Parathyroid adenoma (tissue), 2 donors: Measurements from ENCODE around the gene FAM110A.

Source experiments
- H2AFZ ChIP-seq: fragments of 300-600 bp; sonication (generic); one replicate; pipeline ENCODE4 v1.7.0; 2017; ENCODE audit warnings: antibody characterized with exemption, mild to moderate bottlenecking
- H3K27ac ChIP-seq: fragments of 300-600 bp; sonication (generic); one replicate; pipeline ENCODE4 v1.7.0; 2017
- H3K27me3 ChIP-seq: fragments of 300-600 bp; sonication (generic); one replicate; pipeline ENCODE4 v1.7.0; 2017; ENCODE audit warnings: low read length; ENCODE audit not compliant: control insufficient read depth, insufficient read depth
- H3K36me3 ChIP-seq: fragments of 300-600 bp; sonication (generic); one replicate; pipeline ENCODE4 v1.7.0; 2017; ENCODE audit warnings: low read length; ENCODE audit not compliant: control insufficient read depth, insufficient read depth
- H3K4me1 ChIP-seq: fragments of 300-600 bp; sonication (generic); one replicate; pipeline ENCODE4 v1.7.0; 2017; ENCODE audit warnings: control low read depth
- H3K4me2 ChIP-seq: fragments of 300-600 bp; sonication (generic); one replicate; pipeline ENCODE4 v1.7.0; 2017; ENCODE audit warnings: low read length
- H3K4me3 ChIP-seq: fragments of 300-600 bp; sonication (generic); one replicate; pipeline ENCODE4 v1.7.0; 2017; ENCODE audit warnings: low read depth, low read length
- H3K79me2 ChIP-seq: fragments of 300-600 bp; sonication (generic); one replicate; pipeline ENCODE4 v1.7.0; 2017; ENCODE audit warnings: control low read depth
- H3K9ac ChIP-seq: fragments of 300-600 bp; sonication (generic); one replicate; pipeline ENCODE4 v1.7.0; 2017; ENCODE audit warnings: mild to moderate bottlenecking
- H3K9me3 ChIP-seq: fragments of 300-600 bp; sonication (generic); one replicate; pipeline ENCODE4 v1.7.0; 2017; ENCODE audit warnings: low read length; ENCODE audit not compliant: control insufficient read depth
- CTCF ChIP-seq: fragments of 300-600 bp; sonication (generic); IDR thresholded peaks from one replicate; pipeline ENCODE4 v1.7.0; 2017; ENCODE audit warnings: antibody characterized with exemption, mild to moderate bottlenecking
- donor health status: primary hyperparathyroidism.

The FAM110A gene

GRCh38 chr20:879626-880025, 46.1 kb downstream of the FAM110A start:
- Histone ChIP-seq H3K9me3 (no peaks in the 10 kb centered on the region), H3K79me2 (no peaks in the 10 kb centered on the region), H2AFZ (no peak overlapping the region), H3K36me3 (no peaks in the 10 kb centered on the region), H3K9ac (no peak overlapping the region), H3K4me1 (no peaks in the 10 kb centered on the region), H3K4me3 (no peak overlapping the region), H3K27me3 (no peaks in the 10 kb centered on the region), H3K27ac (no peak overlapping the region), H3K4me2 (no peak overlapping the region)
- TF ChIP-seq CTCF = no peak

- Histone ChIP-seq H3K36me3 (no peaks in the 10 kb centered on the region), H3K27me3 (no peaks in the 10 kb centered on the region), H3K27ac (no peak overlapping the region), H3K4me2 (no peak overlapping the region), H3K4me1 (peaks cover 6% of the 10 kb centered on the region), H3K79me2 (no peaks in the 10 kb centered on the region), H3K4me3 (no peak overlapping the region), H3K9ac (no peak overlapping the region), H3K9me3 (no peaks in the 10 kb centered on the region), H2AFZ (no peak overlapping the region)
- no peak for TF ChIP-seq CTCF
These were observed 47.7 kb downstream of the FAM110A start for GRCh38 chr20:881051-881782.

- H3K9ac ChIP-seq = no peak overlapping the region
- H3K4me1 ChIP-seq = peaks cover 6% of the 10 kb centered on the region
- no peak overlapping the region for H2AFZ ChIP-seq
- H3K27ac ChIP-seq = no peak overlapping the region
- no peaks in the 10 kb centered on the region for H3K36me3 ChIP-seq
- no peaks in the 10 kb centered on the region for H3K79me2 ChIP-seq
- no peak overlapping the region for H3K4me3 ChIP-seq
- H3K9me3 ChIP-seq = no peaks in the 10 kb centered on the region
- H3K27me3 ChIP-seq = no peaks in the 10 kb centered on the region
- no peak for TF ChIP-seq CTCF
- no peak overlapping the region for H3K4me2 ChIP-seq
These were observed 48.2 kb downstream of the FAM110A start for GRCh38 chr20:881783-882144.

- no peaks in the 10 kb centered on the region for H3K79me2 ChIP-seq
- no peaks in the 10 kb centered on the region for H3K27me3 ChIP-seq
- no peaks in the 10 kb centered on the region for H3K9me3 ChIP-seq
- no peak overlapping the region for H3K4me2 ChIP-seq
- no peak overlapping the region for H3K4me3 ChIP-seq
- H3K36me3 ChIP-seq = no peaks in the 10 kb centered on the region
- peak overlapping the region; percentile 82 for H2AFZ ChIP-seq
- H3K9ac ChIP-seq = no peak overlapping the region
- peak; percentile 41 for TF ChIP-seq CTCF
- no peak overlapping the region for H3K27ac ChIP-seq
- H3K4me1 ChIP-seq = peaks cover 6% of the 10 kb centered on the region
These were observed 51.8 kb downstream of the FAM110A start for GRCh38 chr20:884983-885952.
